DND-41 (cell line): ENCODE results near the gene SND1.

Source experiments
- ATAC-seq: fragments of 200-7000 bp; cut with Tn5 transposase; 3 replicates; pipeline ENCODE4 v1.9.1; 2021; ENCODE audit warnings: low read depth; ENCODE audit not compliant: insufficient read depth
- DNase-seq: peaks from one replicate; pipeline ENCODE4 v3.0.0-alpha.2; 2020
- H2AFZ ChIP-seq: 2 replicates; pipeline ENCODE4 v1.6.0; 2012; ENCODE audit warnings: low read depth, low read length
- H3K27ac ChIP-seq: 2 replicates; pipeline ENCODE4 v1.5.1; 2012; ENCODE audit warnings: low read length, inconsistent platforms
- H3K27me3 ChIP-seq: fragments of 200-600 bp; sonication (generic); 2 replicates; pipeline ENCODE4 v1.6.0; 2012; ENCODE audit warnings: low read length, mild to moderate bottlenecking, inconsistent platforms; ENCODE audit not compliant: insufficient read depth, poor library complexity
- H3K36me3 ChIP-seq: 2 replicates; pipeline ENCODE4 v1.5.1; 2012; ENCODE audit warnings: low read length, inconsistent platforms; ENCODE audit not compliant: insufficient read depth
- H3K4me1 ChIP-seq: 2 replicates; pipeline ENCODE4 v1.5.1; 2012; ENCODE audit warnings: mild to moderate bottlenecking, low read length; ENCODE audit not compliant: insufficient read depth
- H3K4me2 ChIP-seq: 2 replicates; pipeline ENCODE4 v1.6.0; 2012; ENCODE audit warnings: mild to moderate bottlenecking, moderate library complexity, low read length, inconsistent platforms; ENCODE audit not compliant: insufficient read depth
- H3K4me3 ChIP-seq, 2 experiments: fragments of 200-600 bp in 1 of 2; shearing (Covaris generic) in 1 of 2; 2 replicates each; pipeline ENCODE4 v1.5.1; 2012 to 2016; ENCODE audit warnings: inconsistent platforms in 2 of 2, low read length in 2 of 2, mild to moderate bottlenecking in 2 of 2, low read depth in 1 of 2, moderate library complexity in 1 of 2
- H3K79me2 ChIP-seq: 2 replicates; pipeline ENCODE4 v1.6.0; 2012; ENCODE audit warnings: low read length, inconsistent platforms; ENCODE audit not compliant: insufficient read depth
- H3K9ac ChIP-seq: 2 replicates; pipeline ENCODE4 v1.6.0; 2012; ENCODE audit warnings: low read depth, mild to moderate bottlenecking, inconsistent platforms, low read length, moderate library complexity
- H3K9me3 ChIP-seq: 2 replicates; pipeline ENCODE4 v1.5.1; 2012; ENCODE audit warnings: low read length, moderate library complexity, mild to moderate bottlenecking, inconsistent platforms; ENCODE audit not compliant: insufficient read depth, severe bottlenecking
- H4K20me1 ChIP-seq: 2 replicates; pipeline ENCODE4 v1.6.0; 2012; ENCODE audit warnings: low read length; ENCODE audit not compliant: insufficient read depth
- CTCF ChIP-seq: IDR thresholded peaks from 2 replicates; pipeline ENCODE4 v1.5.1; 2012; ENCODE audit warnings: borderline replicate concordance, low read length, moderate library complexity, mild to moderate bottlenecking; ENCODE audit not compliant: poor library complexity, severe bottlenecking; ENCODE audit errors: extremely low read depth
- EZH2 ChIP-seq: IDR thresholded peaks from 3 replicates; pipeline ENCODE4 v1.6.1; 2012; ENCODE audit warnings: borderline replicate concordance, low read depth, mild to moderate bottlenecking, moderate library complexity, low read length, inconsistent platforms; ENCODE audit not compliant: severe bottlenecking

Gene SND1

GRCh38 chr7:128021366-128021765 is 369.4 kb downstream of the SND1 start:
- Histone ChIP-seq H3K9ac (no peak overlapping the region), H3K79me2 (no peaks in the 10 kb centered on the region), H3K4me1 (no peaks in the 10 kb centered on the region), H2AFZ (no peak overlapping the region), H3K27ac (no peak overlapping the region), H4K20me1 (peaks cover 3% of the 10 kb centered on the region; the same call in 1 of the 2 replicates), H3K27me3 (no peaks in the 10 kb centered on the region), H3K4me3 (no peak overlapping the region), H3K4me2 (no peak overlapping the region), H3K36me3 (peaks cover 7% of the 10 kb centered on the region; the same call in 1 of the 2 replicates), H3K9me3 (no peaks in the 10 kb centered on the region)
- ATAC-seq (no peak), DNase-seq (no peak)
- TF ChIP-seq EZH2 (no peak), CTCF (no peak)

- no peak for DNase-seq
- H4K20me1 ChIP-seq, result peaks cover 3% of the 10 kb centered on the region; the same call in 1 of the 2 replicates
- H3K9ac ChIP-seq, result no peak overlapping the region
- no peak for ATAC-seq
- peaks cover 7% of the 10 kb centered on the region; the same call in 1 of the 2 replicates for H3K36me3 ChIP-seq
- no peak overlapping the region for H3K4me3 ChIP-seq
- no peak overlapping the region for H3K27ac ChIP-seq
- no peaks in the 10 kb centered on the region for H3K4me1 ChIP-seq
- TF ChIP-seq EZH2, result no peak
- no peak for TF ChIP-seq CTCF
- no peaks in the 10 kb centered on the region for H3K27me3 ChIP-seq
- H2AFZ ChIP-seq, result no peak overlapping the region
- H3K79me2 ChIP-seq, result no peaks in the 10 kb centered on the region
- no peaks in the 10 kb centered on the region for H3K9me3 ChIP-seq
- H3K4me2 ChIP-seq, result no peak overlapping the region
Observed at GRCh38 chr7:128022631-128023532, 370.9 kb downstream of the SND1 start.

- Histone ChIP-seq H3K27ac (no peak overlapping the region), H3K79me2 (no peaks in the 10 kb centered on the region), H3K4me3 (no peak overlapping the region), H3K36me3 (peaks cover 13% of the 10 kb centered on the region), H3K9ac (no peak overlapping the region), H3K4me1 (no peaks in the 10 kb centered on the region), H3K27me3 (no peaks in the 10 kb centered on the region), H2AFZ (no peak overlapping the region), H3K9me3 (no peaks in the 10 kb centered on the region), H4K20me1 (peaks cover 1% of the 10 kb centered on the region; the same call in 1 of the 2 replicates), H3K4me2 (no peak overlapping the region)
- no peak for DNase-seq
- no peak for ATAC-seq
- TF ChIP-seq EZH2, result no peak
- TF ChIP-seq CTCF, result no peak
Observed at GRCh38 chr7:128024151-128024550, 372.2 kb downstream of the SND1 start.
